ENCODE results near the gene RPS6KA5.

GRCh38 chr14:90844321-90844720, 216.1 kb downstream of the RPS6KA5 start:
- TF ChIP-seq CTCF (conservative IDR thresholded peaks at IDR 0.05 in 1 of 2, IDR thresholded peaks at IDR 0.05 in 1 of 2; ENCODE audit: low read depth in 1 of 2, low read length in 2 of 2) (no peak), EZH2 (IDR thresholded peaks at IDR 0.05; ENCODE audit: low read length, missing control alignments) (no peak)
